ENCODE results near the gene NFAT5.

DNA sequence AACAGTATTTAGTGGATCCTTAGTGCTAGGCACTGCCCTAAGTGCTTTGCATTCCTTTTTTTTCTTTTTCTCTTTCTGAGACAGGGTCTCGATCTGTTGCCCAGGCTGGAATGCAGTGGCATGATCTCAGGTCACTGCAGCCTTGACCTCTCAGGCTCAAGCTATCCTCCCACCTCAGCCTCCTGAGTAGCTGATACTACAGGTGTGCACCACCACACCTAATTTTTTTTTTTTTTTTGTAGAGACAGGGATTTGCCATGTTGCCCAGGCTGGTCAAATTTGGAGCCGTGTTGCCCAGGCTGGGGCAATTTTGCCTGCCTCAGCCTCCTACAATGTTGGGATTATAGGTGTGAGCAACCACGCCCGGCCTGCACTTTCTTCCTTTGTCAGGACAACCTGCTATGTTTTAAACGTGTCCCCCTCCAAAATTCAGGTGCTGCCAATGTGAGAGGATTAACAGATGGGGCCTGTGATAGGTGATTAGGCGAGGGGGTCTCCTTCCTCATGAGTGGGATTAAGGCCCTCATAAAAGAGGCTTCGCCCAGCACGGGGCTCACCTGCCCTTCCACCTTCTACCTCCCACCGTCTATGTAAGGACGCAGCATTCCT is 155.2 kb downstream of the NFAT5 start:
- no peak for TF ChIP-seq POLR2AphosphoS5 (IDR thresholded peaks at IDR 0.05; ENCODE audit: insufficient read depth, low read depth, low read length)
- TF ChIP-seq, protein P1, sequence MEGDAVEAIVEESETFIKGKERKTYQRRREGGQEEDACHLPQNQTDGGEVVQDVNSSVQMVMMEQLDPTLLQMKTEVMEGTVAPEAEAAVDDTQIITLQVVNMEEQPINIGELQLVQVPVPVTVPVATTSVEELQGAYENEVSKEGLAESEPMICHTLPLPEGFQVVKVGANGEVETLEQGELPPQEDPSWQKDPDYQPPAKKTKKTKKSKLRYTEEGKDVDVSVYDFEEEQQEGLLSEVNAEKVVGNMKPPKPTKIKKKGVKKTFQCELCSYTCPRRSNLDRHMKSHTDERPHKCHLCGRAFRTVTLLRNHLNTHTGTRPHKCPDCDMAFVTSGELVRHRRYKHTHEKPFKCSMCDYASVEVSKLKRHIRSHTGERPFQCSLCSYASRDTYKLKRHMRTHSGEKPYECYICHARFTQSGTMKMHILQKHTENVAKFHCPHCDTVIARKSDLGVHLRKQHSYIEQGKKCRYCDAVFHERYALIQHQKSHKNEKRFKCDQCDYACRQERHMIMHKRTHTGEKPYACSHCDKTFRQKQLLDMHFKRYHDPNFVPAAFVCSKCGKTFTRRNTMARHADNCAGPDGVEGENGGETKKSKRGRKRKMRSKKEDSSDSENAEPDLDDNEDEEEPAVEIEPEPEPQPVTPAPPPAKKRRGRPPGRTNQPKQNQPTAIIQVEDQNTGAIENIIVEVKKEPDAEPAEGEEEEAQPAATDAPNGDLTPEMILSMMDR (IDR thresholded peaks at IDR 0.05; ENCODE audit: extremely low read depth in 1 of 2, insufficient read depth in 1 of 2, low read depth in 1 of 2, low read length in 2 of 2): no peak

Data from endothelial cell of umbilical vein (primary cell).